OCI-LY1 (cell line): ENCODE results near the gene ABCC6.

Experiments used
- H2AFZ ChIP-seq: fragments of 200-600 bp; sonication (generic), shearing (Covaris generic); 2 replicates; pipeline ENCODE4 v1.6.0; 2014; ENCODE audit warnings: antibody characterized with exemption, mild to moderate bottlenecking, low read length
- H3F3A ChIP-seq: fragments of 200-600 bp; sonication (generic), shearing (Covaris generic); 2 replicates; pipeline ENCODE4 v1.6.0; 2014; ENCODE audit warnings: mild to moderate bottlenecking, antibody characterized with exemption, low read length, moderate library complexity; ENCODE audit not compliant: insufficient read depth
- H3K27ac ChIP-seq: fragments of 200-600 bp; sonication (generic); 2 replicates; pipeline ENCODE4 v1.5.1; 2014; ENCODE audit warnings: low read length, mixed run types, mild to moderate bottlenecking, low read depth; ENCODE audit not compliant: poor library complexity, severe bottlenecking
- H3K27me3 ChIP-seq: fragments of 200-600 bp; sonication (generic); 2 replicates; pipeline ENCODE4 v1.6.0; 2014; ENCODE audit warnings: antibody characterized with exemption, mild to moderate bottlenecking, low read length, moderate library complexity; ENCODE audit not compliant: insufficient read depth
- H3K36me3 ChIP-seq: fragments of 200-600 bp; sonication (generic); 2 replicates; pipeline ENCODE4 v1.6.1; 2014; ENCODE audit warnings: mild to moderate bottlenecking, antibody characterized with exemption, low read length, moderate library complexity, mixed read lengths; ENCODE audit not compliant: insufficient read depth
- H3K4me1 ChIP-seq: fragments of 200-600 bp; sonication (generic); 2 replicates; pipeline ENCODE4 v1.5.1; 2014; ENCODE audit warnings: mild to moderate bottlenecking, low read length, moderate library complexity; ENCODE audit not compliant: insufficient read depth, severe bottlenecking
- H3K4me2 ChIP-seq: fragments of 200-600 bp; sonication (generic), shearing (Covaris generic); 2 replicates; pipeline ENCODE4 v1.6.1; 2014; ENCODE audit warnings: low read length
- H3K4me3 ChIP-seq: fragments of 200-600 bp; sonication (generic); 2 replicates; pipeline ENCODE4 v1.5.1; 2014; ENCODE audit warnings: low read length, low read depth, mild to moderate bottlenecking, mixed read lengths; ENCODE audit not compliant: poor library complexity, severe bottlenecking
- H3K79me2 ChIP-seq: fragments of 200-600 bp; shearing (Covaris generic); 2 replicates; pipeline ENCODE4 v1.6.1; 2016; ENCODE audit warnings: mixed run types, low read length, mixed read lengths; ENCODE audit not compliant: insufficient read depth
- H3K9ac ChIP-seq: fragments of 200-600 bp; sonication (generic), shearing (Covaris generic); 2 replicates; pipeline ENCODE4 v1.6.1; 2014; ENCODE audit warnings: mild to moderate bottlenecking, low read length, mixed read lengths
- H3K9me2 ChIP-seq: fragments of 200-600 bp; sonication (generic), shearing (Covaris generic); 2 replicates; pipeline ENCODE4 v1.6.1; 2014; ENCODE audit warnings: low read depth, mild to moderate bottlenecking, low read length, mixed read lengths
- H3K9me3 ChIP-seq: fragments of 200-600 bp; shearing (Covaris generic); 2 replicates; pipeline ENCODE4 v1.6.1; 2014; ENCODE audit warnings: low read length, mixed read lengths
- H4K20me1 ChIP-seq: fragments of 200-600 bp; sonication (generic), shearing (Covaris generic); 2 replicates; pipeline ENCODE4 v1.6.0; 2016; ENCODE audit warnings: mild to moderate bottlenecking, low read length; ENCODE audit not compliant: insufficient read depth
- EZH2 ChIP-seq: fragments of 200-600 bp; sonication (generic), shearing (Covaris generic); IDR thresholded peaks from 2 replicates; pipeline ENCODE4 v1.8.0; 2017; ENCODE audit warnings: borderline replicate concordance, mixed run types, mild to moderate bottlenecking, antibody characterized with exemption, low read length, moderate library complexity, mixed read lengths
- TF ChIP-seq, protein P1 (sequence below): fragments of 200-600 bp; sonication (generic), shearing (Covaris generic); IDR thresholded peaks from 2 replicates; pipeline ENCODE4 v1.5.1; 2017; ENCODE audit warnings: mild to moderate bottlenecking, antibody characterized with exemption, low read length, moderate library complexity, mixed read lengths

Gene ABCC6

DNA sequence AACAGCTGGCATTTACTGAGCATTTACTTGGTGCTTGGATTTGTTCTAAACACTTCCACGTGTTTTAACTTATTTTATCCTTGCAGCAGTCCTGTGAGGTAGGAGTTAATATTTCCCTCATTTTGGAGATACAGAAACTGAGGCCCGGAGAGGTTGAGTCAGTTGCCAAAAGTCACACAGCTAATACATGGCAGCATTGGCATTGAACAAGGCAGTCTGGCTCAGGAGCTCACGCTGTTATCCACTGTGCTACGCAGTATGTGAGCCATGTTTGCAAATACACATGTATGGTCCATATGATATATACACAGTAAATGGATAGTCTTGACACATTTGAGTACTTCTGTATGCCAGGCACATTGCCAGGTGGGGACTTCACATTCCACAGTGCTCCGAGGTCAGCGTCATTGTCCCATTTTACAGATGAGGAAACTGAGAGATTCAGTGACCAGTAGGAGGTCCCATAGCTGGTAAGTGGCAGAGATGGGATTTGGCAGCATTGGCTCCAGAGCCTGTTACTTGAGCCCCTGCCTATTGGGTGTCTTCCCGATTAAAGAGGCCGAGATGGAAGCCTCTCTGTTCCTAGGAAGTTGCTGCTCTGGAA lies 110.7 kb downstream of the ABCC6 start:
- no peak overlapping the region for H3K27ac ChIP-seq
- no peak overlapping the region for H3K9ac ChIP-seq
- H3F3A ChIP-seq: no peaks in the 10 kb centered on the region
- H3K4me2 ChIP-seq: no peak overlapping the region
- H3K9me2 ChIP-seq: no peaks in the 10 kb centered on the region
- H3K27me3 ChIP-seq: no peaks in the 10 kb centered on the region
- H3K79me2 ChIP-seq: no peaks in the 10 kb centered on the region
- H3K4me3 ChIP-seq: no peak overlapping the region
- H3K4me1 ChIP-seq: no peaks in the 10 kb centered on the region
- no peak for TF ChIP-seq EZH2
- peaks cover 99% of the 10 kb centered on the region for H3K36me3 ChIP-seq
- no peak overlapping the region for H2AFZ ChIP-seq
- no peaks in the 10 kb centered on the region for H4K20me1 ChIP-seq
- peaks cover 5% of the 10 kb centered on the region; the same call in 1 of the 2 replicates for H3K9me3 ChIP-seq

GRCh38 chr16:16111639-16112038 lies 111.7 kb downstream of the ABCC6 start:
- Histone ChIP-seq H3K79me2 (no peaks in the 10 kb centered on the region), H4K20me1 (no peaks in the 10 kb centered on the region), H3K4me2 (no peak overlapping the region), H3K9me3 (peaks cover under 1% of the 10 kb centered on the region; the same call in 1 of the 2 replicates), H3K27me3 (no peaks in the 10 kb centered on the region), H3F3A (peaks cover 3% of the 10 kb centered on the region; the same call in 1 of the 2 replicates), H2AFZ (no peak overlapping the region), H3K4me1 (peaks cover 4% of the 10 kb centered on the region), H3K4me3 (no peak overlapping the region), H3K36me3 (peaks cover 95% of the 10 kb centered on the region), H3K27ac (no peak overlapping the region), H3K9me2 (no peaks in the 10 kb centered on the region), H3K9ac (no peak overlapping the region)
- TF ChIP-seq, protein P1, sequence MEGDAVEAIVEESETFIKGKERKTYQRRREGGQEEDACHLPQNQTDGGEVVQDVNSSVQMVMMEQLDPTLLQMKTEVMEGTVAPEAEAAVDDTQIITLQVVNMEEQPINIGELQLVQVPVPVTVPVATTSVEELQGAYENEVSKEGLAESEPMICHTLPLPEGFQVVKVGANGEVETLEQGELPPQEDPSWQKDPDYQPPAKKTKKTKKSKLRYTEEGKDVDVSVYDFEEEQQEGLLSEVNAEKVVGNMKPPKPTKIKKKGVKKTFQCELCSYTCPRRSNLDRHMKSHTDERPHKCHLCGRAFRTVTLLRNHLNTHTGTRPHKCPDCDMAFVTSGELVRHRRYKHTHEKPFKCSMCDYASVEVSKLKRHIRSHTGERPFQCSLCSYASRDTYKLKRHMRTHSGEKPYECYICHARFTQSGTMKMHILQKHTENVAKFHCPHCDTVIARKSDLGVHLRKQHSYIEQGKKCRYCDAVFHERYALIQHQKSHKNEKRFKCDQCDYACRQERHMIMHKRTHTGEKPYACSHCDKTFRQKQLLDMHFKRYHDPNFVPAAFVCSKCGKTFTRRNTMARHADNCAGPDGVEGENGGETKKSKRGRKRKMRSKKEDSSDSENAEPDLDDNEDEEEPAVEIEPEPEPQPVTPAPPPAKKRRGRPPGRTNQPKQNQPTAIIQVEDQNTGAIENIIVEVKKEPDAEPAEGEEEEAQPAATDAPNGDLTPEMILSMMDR: no peak
- no peak for TF ChIP-seq EZH2

GRCh38 chr16:16110111-16110490 lies 113.2 kb downstream of the ABCC6 start:
- H3K9me3 ChIP-seq: no peaks in the 10 kb centered on the region
- H3F3A ChIP-seq: peaks cover 6% of the 10 kb centered on the region; the same call in 1 of the 2 replicates
- no peaks in the 10 kb centered on the region for H3K9me2 ChIP-seq
- H4K20me1 ChIP-seq: no peaks in the 10 kb centered on the region
- H3K27ac ChIP-seq: no peak overlapping the region
- peaks cover 19% of the 10 kb centered on the region for H3K4me1 ChIP-seq
- no peak overlapping the region for H2AFZ ChIP-seq
- H3K4me3 ChIP-seq: no peak overlapping the region
- TF ChIP-seq EZH2: no peak
- TF ChIP-seq, protein P1: no peak
- H3K27me3 ChIP-seq: no peaks in the 10 kb centered on the region
- H3K36me3 ChIP-seq: peaks cover 84% of the 10 kb centered on the region
- no peaks in the 10 kb centered on the region for H3K79me2 ChIP-seq
- H3K4me2 ChIP-seq: no peak overlapping the region
- H3K9ac ChIP-seq: no peak overlapping the region
